ENCODE data around the gene CPS1. TPM values are rescaled to one million over a fixed set of nuclear protein-coding genes. Genes with fewer than 3 reads are reported as not detected.

CPS1 gene
- total RNA-seq, 1 experiment from 2014 or later, result 0.62 TPM

DNA sequence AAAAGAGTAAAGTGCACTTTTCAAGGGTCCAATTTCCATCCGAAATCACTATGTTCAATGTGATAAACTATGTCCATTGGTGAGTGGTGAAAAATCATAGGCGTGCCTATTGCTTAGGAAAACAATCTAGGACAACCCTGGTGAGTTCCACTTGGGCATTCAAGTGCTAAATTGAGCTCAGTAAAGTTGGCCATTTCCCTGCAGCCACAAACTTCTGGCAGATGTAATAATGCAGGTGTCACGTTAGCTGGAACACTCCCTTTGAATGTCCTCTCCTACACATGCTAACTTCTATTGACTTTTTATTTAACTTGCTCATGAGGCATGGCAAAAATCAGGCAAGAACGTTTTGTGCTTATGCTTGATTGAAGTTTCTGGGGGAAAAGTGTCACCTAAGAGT is 67.1 kb downstream of the CPS1 start:
- TF ChIP-seq EZH2 (IDR thresholded peaks at IDR 0.05; ENCODE audit: borderline replicate concordance, low read depth, low read length, poor library complexity, severe bottlenecking), result no peak
- TF ChIP-seq, protein P1, sequence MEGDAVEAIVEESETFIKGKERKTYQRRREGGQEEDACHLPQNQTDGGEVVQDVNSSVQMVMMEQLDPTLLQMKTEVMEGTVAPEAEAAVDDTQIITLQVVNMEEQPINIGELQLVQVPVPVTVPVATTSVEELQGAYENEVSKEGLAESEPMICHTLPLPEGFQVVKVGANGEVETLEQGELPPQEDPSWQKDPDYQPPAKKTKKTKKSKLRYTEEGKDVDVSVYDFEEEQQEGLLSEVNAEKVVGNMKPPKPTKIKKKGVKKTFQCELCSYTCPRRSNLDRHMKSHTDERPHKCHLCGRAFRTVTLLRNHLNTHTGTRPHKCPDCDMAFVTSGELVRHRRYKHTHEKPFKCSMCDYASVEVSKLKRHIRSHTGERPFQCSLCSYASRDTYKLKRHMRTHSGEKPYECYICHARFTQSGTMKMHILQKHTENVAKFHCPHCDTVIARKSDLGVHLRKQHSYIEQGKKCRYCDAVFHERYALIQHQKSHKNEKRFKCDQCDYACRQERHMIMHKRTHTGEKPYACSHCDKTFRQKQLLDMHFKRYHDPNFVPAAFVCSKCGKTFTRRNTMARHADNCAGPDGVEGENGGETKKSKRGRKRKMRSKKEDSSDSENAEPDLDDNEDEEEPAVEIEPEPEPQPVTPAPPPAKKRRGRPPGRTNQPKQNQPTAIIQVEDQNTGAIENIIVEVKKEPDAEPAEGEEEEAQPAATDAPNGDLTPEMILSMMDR (conservative IDR thresholded peaks at IDR 0.05; ENCODE audit: low read depth, low read length), result no peak
- Histone ChIP-seq H3K36me3 (ENCODE audit: insufficient read depth, low read length, poor library complexity, severe bottlenecking) (no peaks in the 10 kb centered on the region), H3K9me3 (ENCODE audit: low read depth, low read length, poor library complexity, severe bottlenecking) (no peaks in the 10 kb centered on the region), H3K4me3 (ENCODE audit: low read depth, low read length, poor library complexity, severe bottlenecking) (no peak overlapping the region), H3K27ac (ENCODE audit: low read depth, low read length, poor library complexity, severe bottlenecking) (no peak overlapping the region), H3K27me3 (replicated peaks; ENCODE audit: insufficient read depth, low read depth, low read length, poor library complexity) (no peaks in the 10 kb centered on the region), H3K4me1 (ENCODE audit: insufficient read depth, low read length, poor library complexity, severe bottlenecking) (no peaks in the 10 kb centered on the region)
- ChIA-PET POLR2A (ENCODE audit: low non-redundant PET) (no interaction called here), CTCF (no interaction called here)
- no TSS peak for BruUV-seq (replicated peaks)
- DNase-seq (ENCODE audit: low spot score), result no peak
- intact Hi-C loops (cut with micrococcal nuclease; ENCODE audit: unreplicated experiment), result no loop called here

DNA sequence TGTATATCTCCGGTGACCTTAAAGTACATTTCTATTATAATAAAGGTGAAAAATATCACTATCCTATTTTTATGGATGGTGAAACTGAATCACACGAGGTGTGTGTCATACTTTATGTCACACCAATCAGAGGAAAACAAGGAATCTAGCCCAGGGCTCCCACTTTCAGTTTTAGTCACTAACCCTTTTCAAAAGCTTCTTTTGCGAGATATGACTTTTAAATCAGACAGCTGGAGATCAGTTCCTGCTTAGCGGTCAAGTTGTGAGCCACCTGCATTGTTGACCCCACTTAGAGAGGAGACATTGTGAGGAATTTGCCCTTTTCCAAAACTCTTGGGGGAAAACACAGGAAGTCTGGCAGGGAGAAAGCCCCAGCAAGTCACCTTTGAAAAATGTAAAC is 70.5 kb downstream of the CPS1 start:
- Histone ChIP-seq H3K27ac (ENCODE audit: low read depth, low read length, poor library complexity, severe bottlenecking) (no peak overlapping the region), H3K4me1 (ENCODE audit: insufficient read depth, low read length, poor library complexity, severe bottlenecking) (peaks cover 17% of the 10 kb centered on the region), H3K4me3 (ENCODE audit: low read depth, low read length, poor library complexity, severe bottlenecking) (no peak overlapping the region), H3K9me3 (ENCODE audit: low read depth, low read length, poor library complexity, severe bottlenecking) (no peaks in the 10 kb centered on the region), H3K27me3 (replicated peaks; ENCODE audit: insufficient read depth, low read depth, low read length, poor library complexity) (no peaks in the 10 kb centered on the region), H3K36me3 (ENCODE audit: insufficient read depth, low read length, poor library complexity, severe bottlenecking) (no peaks in the 10 kb centered on the region)
- ChIA-PET POLR2A (ENCODE audit: low non-redundant PET) (no interaction called here), CTCF (no interaction called here)
- no TSS peak for BruUV-seq (replicated peaks)
- no peak for TF ChIP-seq EZH2 (IDR thresholded peaks at IDR 0.05; ENCODE audit: borderline replicate concordance, low read depth, low read length, poor library complexity, severe bottlenecking)
- TF ChIP-seq, protein P1 (conservative IDR thresholded peaks at IDR 0.05; ENCODE audit: low read depth, low read length), result no peak
- intact Hi-C loops (cut with micrococcal nuclease; ENCODE audit: unreplicated experiment), result no loop called here
- no peak for DNase-seq (ENCODE audit: low spot score)

DNA sequence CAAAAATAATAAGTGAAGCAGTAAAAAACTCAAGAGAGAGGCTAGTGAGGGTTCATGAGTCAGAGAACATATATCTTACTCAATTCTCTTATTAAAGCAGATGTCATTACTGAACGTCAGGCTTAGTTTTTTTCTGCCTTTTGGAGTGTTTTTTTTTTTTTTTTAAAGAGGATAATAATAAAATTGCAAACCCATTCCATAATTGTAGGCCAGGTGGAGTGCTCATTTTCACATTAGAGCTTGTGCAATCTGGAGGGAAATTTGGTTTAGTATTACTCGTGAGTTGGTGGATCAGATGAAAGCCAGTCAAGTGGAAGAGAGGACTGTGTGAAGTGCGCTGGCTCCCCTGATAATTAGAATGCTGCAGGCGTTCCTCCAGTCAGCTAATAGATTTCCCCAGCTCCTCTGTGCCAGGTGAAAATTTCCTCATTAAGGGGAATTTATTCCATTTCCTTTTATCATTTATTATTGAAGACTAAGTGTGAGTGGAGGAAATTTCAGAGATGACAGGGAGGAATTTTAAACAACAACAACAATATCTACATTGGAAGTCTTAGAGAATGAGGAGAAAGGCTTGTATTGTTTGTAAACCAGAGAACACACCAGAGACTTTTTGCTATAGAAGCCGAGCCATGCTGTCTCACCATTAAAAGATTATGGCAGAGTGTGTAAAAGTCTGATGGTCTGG is 74.6 kb downstream of the CPS1 start:
- Histone ChIP-seq H3K27ac (ENCODE audit: low read depth, low read length, poor library complexity, severe bottlenecking) (no peak overlapping the region), H3K27me3 (replicated peaks; ENCODE audit: insufficient read depth, low read depth, low read length, poor library complexity) (no peaks in the 10 kb centered on the region), H3K36me3 (ENCODE audit: insufficient read depth, low read length, poor library complexity, severe bottlenecking) (no peaks in the 10 kb centered on the region), H3K9me3 (ENCODE audit: low read depth, low read length, poor library complexity, severe bottlenecking) (no peaks in the 10 kb centered on the region), H3K4me3 (ENCODE audit: low read depth, low read length, poor library complexity, severe bottlenecking) (no peak overlapping the region), H3K4me1 (ENCODE audit: insufficient read depth, low read length, poor library complexity, severe bottlenecking) (peaks cover 17% of the 10 kb centered on the region)
- intact Hi-C loops (cut with micrococcal nuclease; ENCODE audit: unreplicated experiment), result no loop called here
- CTCF ChIA-PET, result no interaction called here
- POLR2A ChIA-PET (ENCODE audit: low non-redundant PET), result no interaction called here
- DNase-seq (ENCODE audit: low spot score), result no peak
- BruUV-seq (replicated peaks), result no TSS peak
- TF ChIP-seq, protein P1 (conservative IDR thresholded peaks at IDR 0.05; ENCODE audit: low read depth, low read length), result no peak
- no peak for TF ChIP-seq EZH2 (IDR thresholded peaks at IDR 0.05; ENCODE audit: borderline replicate concordance, low read depth, low read length, poor library complexity, severe bottlenecking)

All from A673 (cell line).